OCI-M2 (cell line): Measurements from ENCODE around the gene SPTLC1.
"Not testable (repeated sequence)": the region's sequence is repeated elsewhere in the genome, so short reads cannot be mapped to it uniquely, and the experiment has no call there.

ENCODE experiments used
- DNase-seq: peaks from one replicate; lab custom pipeline; 2025; ENCODE audit not compliant: unreplicated experiment; lab: John Stamatoyannopoulos, UW

SPTLC1 gene

DNA sequence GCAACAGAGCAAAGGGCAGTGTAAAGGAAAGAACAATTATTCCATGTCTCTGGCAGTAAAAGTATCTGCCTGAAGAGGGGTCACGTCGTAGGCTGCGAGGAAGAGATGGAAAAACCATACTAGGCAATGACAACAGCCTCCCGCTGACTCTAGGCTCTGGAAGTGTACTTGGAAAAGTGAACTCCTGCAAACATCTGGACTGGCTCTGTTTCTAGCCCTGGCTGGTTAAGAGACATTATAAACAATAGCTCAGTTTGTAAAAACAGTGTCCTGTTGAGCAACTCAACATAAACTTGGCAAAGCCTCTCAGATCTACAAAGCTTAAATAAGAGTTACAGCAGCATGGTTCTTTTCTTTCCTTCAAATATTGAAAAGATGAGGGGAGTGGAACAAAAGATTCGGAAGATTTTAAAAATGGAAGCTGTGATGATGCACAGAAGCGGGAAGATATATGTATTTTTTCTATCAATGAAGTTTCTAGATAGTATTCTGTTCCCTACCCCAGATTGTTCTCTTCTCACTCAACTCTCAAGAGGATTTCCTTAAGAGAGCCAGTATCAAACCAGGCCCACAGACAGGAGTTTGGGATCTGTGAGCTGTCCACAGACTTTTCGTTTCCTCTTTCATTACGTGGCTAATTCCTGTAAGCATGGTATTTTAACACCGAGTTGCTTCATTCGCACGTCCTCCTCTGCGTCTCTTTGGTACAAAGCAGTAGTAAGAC, 79.4 kb downstream of the SPTLC1 start:
- DNase-seq: no peak

DNA sequence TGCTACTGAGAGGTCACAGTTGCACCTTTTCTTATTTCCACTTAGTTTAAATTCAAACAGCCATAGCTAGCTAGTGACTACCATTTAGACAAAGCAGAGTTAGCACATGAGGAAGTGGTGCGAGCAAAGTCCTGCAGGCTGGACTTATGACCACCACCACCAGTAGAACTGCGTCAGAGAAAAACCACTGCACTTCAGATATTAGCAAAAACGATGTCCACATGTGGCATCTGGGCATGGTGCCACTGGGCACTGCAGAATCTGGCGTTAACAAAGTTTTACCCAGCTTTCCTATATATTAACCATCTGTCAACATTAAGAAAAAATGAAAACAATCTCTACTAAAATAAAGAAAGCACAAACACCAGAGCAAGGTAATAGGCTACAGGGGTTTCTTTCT, 80.1 kb downstream of the SPTLC1 start:
- DNase-seq: no peak

- DNase-seq: no peak
Measured at GRCh38 chr9:92033991-92034390, 81.2 kb downstream of the SPTLC1 start.

GRCh38 chr9:92033307-92033706, 81.9 kb downstream of the SPTLC1 start:
- no peak for DNase-seq

GRCh38 chr9:92032891-92033290, 82.3 kb downstream of the SPTLC1 start:
- no peak for DNase-seq

DNA sequence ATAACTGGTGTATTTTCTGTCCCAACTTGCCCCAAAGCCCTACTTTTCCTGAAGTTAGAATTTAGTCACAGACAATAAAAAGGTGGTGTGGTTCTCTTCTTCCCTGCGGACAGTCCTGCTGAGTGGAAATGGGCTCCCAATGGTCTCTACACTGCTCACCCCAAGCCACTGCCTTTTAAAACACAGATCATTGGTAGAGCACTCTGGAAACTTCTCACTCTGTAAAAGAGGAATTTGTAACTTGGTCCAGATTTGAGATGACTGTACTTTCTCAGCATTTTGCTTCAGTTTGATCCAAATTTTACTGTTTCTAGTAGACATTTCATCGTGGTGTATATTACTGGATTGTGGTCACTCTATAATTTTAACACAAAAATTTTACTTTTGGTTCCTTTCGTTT, 84.8 kb downstream of the SPTLC1 start:
- DNase-seq: no peak

DNA sequence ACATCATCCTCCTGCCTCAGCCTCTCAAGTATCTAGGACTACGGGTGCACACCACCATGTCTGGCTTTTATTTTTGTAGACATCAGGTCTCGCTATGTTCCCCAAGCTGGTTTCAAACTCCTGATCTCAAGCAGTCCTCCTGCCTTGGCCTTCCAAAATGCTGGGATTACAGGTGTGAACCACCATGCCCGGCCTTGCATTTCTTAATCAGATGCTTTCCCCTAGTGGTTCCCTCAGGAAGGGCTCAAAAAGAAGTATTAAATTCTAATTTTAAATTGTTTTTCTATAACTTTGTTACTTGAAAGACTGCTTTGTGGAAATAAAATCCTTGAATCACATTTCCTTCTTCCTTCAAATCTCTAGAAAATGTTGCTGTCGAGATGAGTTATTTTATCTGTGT, 85.7 kb downstream of the SPTLC1 start:
- no peak for DNase-seq

GRCh38 chr9:92026206-92027002, 88.8 kb downstream of the SPTLC1 start:
- no peak for DNase-seq

GRCh38 chr9:92021785-92022541, 93.2 kb downstream of the SPTLC1 start:
- not testable (repeated sequence) for DNase-seq

- DNase-seq: no peak
Measured at GRCh38 chr9:92019658-92020057, 95.6 kb downstream of the SPTLC1 start.

DNA sequence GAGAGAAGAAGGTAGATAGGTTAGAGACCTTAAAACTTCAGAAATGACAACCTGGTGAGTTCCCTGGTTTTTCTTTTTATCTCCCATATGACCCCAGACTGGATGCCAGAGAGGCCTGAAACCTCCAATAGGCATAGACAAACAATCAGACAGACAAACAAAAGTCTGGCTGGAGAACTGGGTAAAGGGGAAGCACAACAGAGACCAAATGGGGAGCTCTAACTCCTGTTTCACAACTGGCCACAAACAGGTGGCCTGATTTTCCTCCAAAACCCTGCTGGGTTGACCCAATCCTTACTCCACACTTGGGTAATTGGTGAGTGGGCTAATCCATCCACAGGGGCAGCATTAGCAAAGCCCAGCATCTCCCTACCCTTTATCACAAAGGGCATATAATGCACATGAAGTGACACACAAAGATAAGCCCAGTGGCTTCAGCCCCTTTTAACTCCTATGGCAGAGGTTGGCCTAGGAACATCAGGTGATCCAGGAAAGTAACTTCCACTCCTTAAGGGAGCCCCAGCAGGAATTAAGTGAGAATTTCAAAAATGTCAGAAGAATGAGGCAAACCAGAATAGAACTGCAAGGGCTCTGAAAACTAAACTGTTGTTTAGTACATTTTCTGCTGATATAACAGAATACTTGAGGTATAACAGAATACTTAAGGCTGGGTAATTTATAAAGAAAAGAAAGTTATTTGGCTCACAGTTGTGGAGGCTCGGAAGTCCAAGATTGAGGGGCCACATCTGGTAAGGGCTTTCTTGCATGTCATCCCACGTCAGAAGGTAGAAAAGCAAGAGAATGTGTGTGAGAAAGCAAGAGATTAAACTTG, 104.3 kb downstream of the SPTLC1 start:
- DNase-seq: no peak

- DNase-seq: not testable (repeated sequence)
Measured at GRCh38 chr9:92010253-92010652, 105.0 kb downstream of the SPTLC1 start.

DNA sequence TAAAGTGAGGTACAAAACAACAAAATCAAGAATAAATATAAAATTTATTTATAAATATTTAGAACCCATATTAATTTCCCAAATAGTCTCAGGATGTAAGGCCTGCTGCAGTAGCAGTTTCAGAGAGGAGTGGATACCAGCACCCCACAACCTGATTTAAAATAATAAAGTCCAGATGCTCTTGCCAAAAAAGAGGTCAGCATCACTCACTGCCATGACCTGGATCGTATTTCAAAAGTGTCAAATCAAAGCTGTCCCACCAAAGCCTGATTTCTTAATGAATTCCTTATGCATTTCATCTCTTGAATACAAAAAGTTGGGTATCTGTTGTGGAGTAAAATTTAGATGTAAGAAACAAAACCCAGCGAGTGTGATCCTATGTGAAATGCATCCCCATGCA, 107.2 kb downstream of the SPTLC1 start:
- DNase-seq: no peak

GRCh38 chr9:92004045-92004392, 111.2 kb downstream of the SPTLC1 start:
- no peak for DNase-seq

- DNase-seq: no peak
Measured at GRCh38 chr9:92003308-92004044, 111.7 kb downstream of the SPTLC1 start.

DNA sequence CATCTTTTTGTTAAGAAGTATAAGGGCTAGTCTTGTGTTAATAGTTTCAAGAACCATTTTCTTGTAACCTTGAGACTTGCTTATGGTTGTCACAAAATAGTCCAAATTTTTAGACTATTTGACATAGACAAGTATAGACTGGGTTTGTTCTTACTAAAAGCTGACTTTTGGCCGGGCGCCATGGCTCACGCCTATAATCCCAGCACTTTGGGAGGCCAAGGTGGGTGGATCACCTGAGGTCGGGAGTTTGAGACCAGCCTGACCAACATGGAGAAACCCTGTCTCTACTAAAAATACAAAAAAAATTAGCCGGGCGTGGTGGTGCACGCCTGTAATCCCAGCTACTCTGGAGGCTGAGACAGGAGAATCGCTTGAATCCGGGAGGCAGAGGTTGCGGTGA, 113.3 kb downstream of the SPTLC1 start:
- DNase-seq: not testable (repeated sequence)

DNA sequence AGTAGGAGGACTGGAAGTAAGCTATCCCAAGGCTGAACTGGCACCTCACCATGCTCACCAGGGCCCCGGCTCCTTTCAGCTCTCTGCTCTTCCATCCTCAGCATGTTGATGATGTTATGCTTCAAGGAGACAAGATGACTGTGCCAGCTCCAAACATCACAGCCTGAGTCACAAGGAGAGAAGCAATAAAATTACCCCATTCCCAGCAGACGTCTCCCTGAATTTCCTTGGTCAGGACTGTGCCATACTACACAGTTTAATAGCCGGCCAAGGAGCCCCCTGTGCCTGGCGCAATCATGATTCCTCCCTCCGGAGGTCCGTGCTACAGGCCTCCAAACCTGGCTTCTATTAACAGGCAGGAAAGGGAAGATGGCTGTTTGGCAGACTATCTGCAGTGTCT, 114.0 kb downstream of the SPTLC1 start:
- no peak for DNase-seq

DNA sequence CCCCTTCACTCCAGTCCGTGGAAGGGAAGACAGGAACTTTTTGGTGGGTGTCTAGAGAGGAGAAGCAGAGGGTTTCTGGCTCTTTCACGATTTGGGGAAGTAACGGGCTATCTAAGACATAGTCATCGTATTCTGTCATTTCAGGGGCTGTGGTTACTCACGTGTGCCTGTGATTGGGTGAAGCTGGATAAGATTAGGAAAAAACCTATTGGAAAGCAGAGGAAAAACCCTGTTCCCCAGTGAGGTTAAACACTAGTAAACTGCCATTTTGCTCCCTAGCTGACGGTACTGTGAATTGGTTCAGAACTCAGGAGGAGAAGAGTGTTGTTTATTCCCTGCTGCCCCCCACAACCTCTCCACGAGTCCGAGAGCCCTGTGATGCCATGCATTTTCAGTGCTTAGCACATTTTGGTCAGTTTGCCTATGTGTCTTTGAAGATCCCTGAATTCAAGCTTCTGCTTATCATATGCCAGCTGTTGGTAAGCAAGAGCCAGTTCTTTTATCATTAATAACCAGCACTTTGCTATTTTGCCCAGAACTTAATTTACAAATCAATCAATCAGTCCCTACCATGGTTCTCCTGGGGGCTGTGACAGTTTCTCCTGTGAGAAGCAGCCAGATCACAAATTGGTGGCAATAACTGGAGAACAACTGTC, 120.1 kb downstream of the SPTLC1 start:
- no peak for DNase-seq

DNA sequence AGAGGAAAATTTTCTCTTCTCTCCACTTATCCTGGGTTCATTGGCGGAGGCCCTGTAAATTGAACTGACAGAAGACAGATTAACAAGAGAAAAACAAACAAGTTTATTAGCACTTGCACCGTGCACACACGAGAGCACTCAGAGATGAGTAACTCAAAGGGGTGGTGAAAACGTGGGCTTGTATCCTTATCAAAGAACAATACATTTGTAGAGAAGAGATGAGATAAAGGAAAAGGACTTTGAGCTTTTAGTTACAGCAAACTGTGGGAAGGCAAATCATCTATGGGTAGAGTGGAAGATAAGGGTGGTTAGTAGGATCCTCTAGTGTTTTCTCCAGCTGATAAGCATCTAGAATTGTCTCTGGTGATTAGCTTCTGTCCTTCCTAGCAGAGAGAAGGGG, 120.8 kb downstream of the SPTLC1 start:
- no peak for DNase-seq
